ENCODE results near the gene ATAD5. TPM values are rescaled to one million over a fixed set of nuclear protein-coding genes. Genes with fewer than 3 reads are reported as not detected.
A peak's percentile ranks its signal among the peaks of the same experiment; 100 is the strongest.

Gene ATAD5
- total and polyA plus RNA-seq, 2 of the 13 experiments (the other 11 are each of a cell fraction or from before 2014, with no cell fraction given) = 1.8 to 10.7 TPM

GRCh38 chr17:30906101-30906911 is 74.5 kb downstream of the ATAD5 start, which contains the start of gene TEFM (continued):
- TF ChIP-seq ZHX1 (CRISPR knock-in tag; IDR thresholded peaks at IDR 0.05; ENCODE audit: low read depth) = no peak; the same call in 1 of the 2 replicates
- TF ChIP-seq PCBP1 (IDR thresholded peaks at IDR 0.05; ENCODE audit: borderline replicate concordance, low read depth, low read length) = 0 out of 2 replicates have a peak, but pooled peaks have one; percentile 41
- peak; percentile 28; the same call in 1 of the 2 replicates for TF ChIP-seq TBX3 (IDR thresholded peaks at IDR 0.05; ENCODE audit: borderline replicate concordance)
- TF ChIP-seq ZNF143 (CRISPR knock-in tag; IDR thresholded peaks at IDR 0.05) = peak; percentile 69
- no peak for TF ChIP-seq SOX13 (IDR thresholded peaks at IDR 0.05)
- TF ChIP-seq SOX13 (CRISPR knock-in tag; conservative IDR thresholded peaks at IDR 0.05 in 1 of 2, IDR thresholded peaks at IDR 0.05 in 1 of 2) = peak in 1 of 2 experiments; percentile 60; a peak in 2 of 4 replicates
- TF ChIP-seq FOSL1 (CRISPR knock-in tag; IDR thresholded peaks at IDR 0.05; ENCODE audit: borderline replicate concordance) = peak; percentile 36; the same call in 1 of the 2 replicates
- peak; percentile 19; the same call in 1 of the 2 replicates for TF ChIP-seq JUNB (CRISPR knock-in tag; IDR thresholded peaks at IDR 0.05; ENCODE audit: borderline replicate concordance)
- peak; percentile 91; the same call in 1 of the 2 replicates for TF ChIP-seq ZNF276 (CRISPR knock-in tag; IDR thresholded peaks at IDR 0.05; ENCODE audit: low read depth)
- peak; percentile 90; the same call in 1 of the 2 replicates for TF ChIP-seq ZBTB25 (CRISPR knock-in tag; IDR thresholded peaks at IDR 0.05)
- no peak for TF ChIP-seq MATR3 (CRISPR knock-in tag; IDR thresholded peaks at IDR 0.05)
- peak; percentile 97 for TF ChIP-seq KMT2B (CRISPR knock-in tag; IDR thresholded peaks at IDR 0.05)
- no peak for TF ChIP-seq GLMP (CRISPR knock-in tag; IDR thresholded peaks at IDR 0.05; ENCODE audit: borderline replicate concordance)
- TF ChIP-seq JUN (CRISPR knock-in tag; IDR thresholded peaks at IDR 0.05) = peak; percentile 63; the same call in 1 of the 2 replicates
- TF ChIP-seq RARA (CRISPR knock-in tag; IDR thresholded peaks at IDR 0.05) = peak; percentile 63
- no peak for TF ChIP-seq ZNF850 (CRISPR knock-in tag; conservative IDR thresholded peaks at IDR 0.05)
- TF ChIP-seq ZNF670 (CRISPR knock-in tag; IDR thresholded peaks at IDR 0.05; ENCODE audit: borderline replicate concordance) = peak; percentile 95
- TF ChIP-seq SMAD9 (CRISPR knock-in tag; IDR thresholded peaks at IDR 0.05) = 0 out of 2 replicates have a peak, but pooled peaks have one; percentile 22
- TF ChIP-seq ZNF605 (CRISPR knock-in tag; IDR thresholded peaks at IDR 0.05) = peak; percentile 96
- TF ChIP-seq ZNF556 (CRISPR knock-in tag; IDR thresholded peaks at IDR 0.05; ENCODE audit: borderline replicate concordance) = peak; percentile 99
- peak; percentile 53; the same call in 1 of the 2 replicates for TF ChIP-seq KDM1A (CRISPR knock-in tag; IDR thresholded peaks at IDR 0.05)
- TF ChIP-seq ZNF766 (CRISPR knock-in tag; IDR thresholded peaks at IDR 0.05; ENCODE audit: borderline replicate concordance) = peak; percentile 83; the same call in 1 of the 2 replicates

Data from HepG2 (cell line).